Measurements from ENCODE around the gene DOCK4. TPM values are rescaled to one million over a fixed set of nuclear protein-coding genes. Genes with fewer than 3 reads are reported as not detected.

The DOCK4 gene
- total RNA-seq, 1 donor from 2014 or later = 4.5 TPM

- Histone ChIP-seq H3K36me3 (ENCODE audit: control insufficient read depth, insufficient read depth, low read length) (no peaks in the 10 kb centered on the region), H3K4me3 (ENCODE audit: low read depth, low read length) (no peak overlapping the region), H3K27me3 (ENCODE audit: control insufficient read depth, insufficient read depth, low read length) (no peaks in the 10 kb centered on the region)
- FAIRE-seq (no peak), DNase-seq (ENCODE audit: low read depth) (no peak)
- TF ChIP-seq, protein P1, sequence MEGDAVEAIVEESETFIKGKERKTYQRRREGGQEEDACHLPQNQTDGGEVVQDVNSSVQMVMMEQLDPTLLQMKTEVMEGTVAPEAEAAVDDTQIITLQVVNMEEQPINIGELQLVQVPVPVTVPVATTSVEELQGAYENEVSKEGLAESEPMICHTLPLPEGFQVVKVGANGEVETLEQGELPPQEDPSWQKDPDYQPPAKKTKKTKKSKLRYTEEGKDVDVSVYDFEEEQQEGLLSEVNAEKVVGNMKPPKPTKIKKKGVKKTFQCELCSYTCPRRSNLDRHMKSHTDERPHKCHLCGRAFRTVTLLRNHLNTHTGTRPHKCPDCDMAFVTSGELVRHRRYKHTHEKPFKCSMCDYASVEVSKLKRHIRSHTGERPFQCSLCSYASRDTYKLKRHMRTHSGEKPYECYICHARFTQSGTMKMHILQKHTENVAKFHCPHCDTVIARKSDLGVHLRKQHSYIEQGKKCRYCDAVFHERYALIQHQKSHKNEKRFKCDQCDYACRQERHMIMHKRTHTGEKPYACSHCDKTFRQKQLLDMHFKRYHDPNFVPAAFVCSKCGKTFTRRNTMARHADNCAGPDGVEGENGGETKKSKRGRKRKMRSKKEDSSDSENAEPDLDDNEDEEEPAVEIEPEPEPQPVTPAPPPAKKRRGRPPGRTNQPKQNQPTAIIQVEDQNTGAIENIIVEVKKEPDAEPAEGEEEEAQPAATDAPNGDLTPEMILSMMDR (IDR thresholded peaks at IDR 0.05; ENCODE audit: insufficient read depth, low read length, severe bottlenecking) = no peak
Observed at GRCh38 chr7:111886233-111886632, 320.0 kb downstream of the DOCK4 start.

DNA sequence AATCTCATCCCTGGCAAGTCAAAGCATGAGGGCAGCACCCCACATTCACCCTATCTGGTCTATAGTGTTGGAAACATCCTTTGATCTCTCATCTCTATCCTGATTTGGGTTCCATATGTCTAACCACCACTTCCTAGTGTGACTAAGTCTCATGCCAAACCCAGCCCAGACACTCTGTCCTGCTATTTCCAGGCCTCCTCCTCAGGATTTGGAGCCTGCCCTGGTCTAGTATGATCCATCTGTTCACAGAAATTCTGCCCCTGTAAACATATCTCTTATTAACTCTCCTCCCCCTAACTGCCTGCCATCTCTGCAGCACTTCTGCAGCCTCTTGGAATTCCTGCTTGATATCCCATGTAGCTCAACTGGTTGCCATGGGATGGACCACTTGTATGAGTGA is 323.0 kb downstream of the DOCK4 start:
- TF ChIP-seq, protein P1 (IDR thresholded peaks at IDR 0.05; ENCODE audit: insufficient read depth, low read length, severe bottlenecking) = no peak
- DNase-seq (ENCODE audit: low read depth) (no peak), FAIRE-seq (no peak)
- H3K4me3 ChIP-seq (ENCODE audit: low read depth, low read length) = no peak overlapping the region
- no peaks in the 10 kb centered on the region for H3K27me3 ChIP-seq (ENCODE audit: control insufficient read depth, insufficient read depth, low read length)
- no peaks in the 10 kb centered on the region for H3K36me3 ChIP-seq (ENCODE audit: control insufficient read depth, insufficient read depth, low read length)

- DNase-seq (ENCODE audit: low read depth) (no peak), FAIRE-seq (no peak)
- no peaks in the 10 kb centered on the region for H3K36me3 ChIP-seq (ENCODE audit: control insufficient read depth, insufficient read depth, low read length)
- TF ChIP-seq, protein P1 (IDR thresholded peaks at IDR 0.05; ENCODE audit: insufficient read depth, low read length, severe bottlenecking) = no peak
- H3K4me3 ChIP-seq (ENCODE audit: low read depth, low read length) = no peak overlapping the region
- H3K27me3 ChIP-seq (ENCODE audit: control insufficient read depth, insufficient read depth, low read length) = no peaks in the 10 kb centered on the region
Observed at GRCh38 chr7:111878785-111879184, 327.4 kb downstream of the DOCK4 start.

DNA sequence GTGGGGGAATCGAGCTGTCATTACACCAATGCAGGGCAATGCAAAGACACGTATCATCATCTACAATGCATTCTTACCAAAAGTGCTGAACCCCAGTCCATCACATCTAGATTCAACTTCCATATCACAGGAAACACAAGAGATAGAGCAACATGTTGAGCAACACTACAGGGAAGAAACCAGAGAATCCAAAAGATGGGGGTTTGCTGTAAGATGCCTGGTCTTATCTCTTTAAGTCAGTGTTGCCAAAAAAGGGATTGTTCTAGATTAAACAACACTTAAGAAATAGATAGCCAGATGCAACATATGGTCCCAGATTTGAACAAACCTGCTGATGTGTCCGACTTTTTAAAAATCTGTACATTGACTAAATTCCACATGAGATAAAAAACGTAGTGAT is 328.3 kb downstream of the DOCK4 start:
- no peak overlapping the region for H3K4me3 ChIP-seq (ENCODE audit: low read depth, low read length)
- FAIRE-seq (no peak), DNase-seq (ENCODE audit: low read depth) (no peak)
- TF ChIP-seq, protein P1 (IDR thresholded peaks at IDR 0.05; ENCODE audit: insufficient read depth, low read length, severe bottlenecking) = no peak
- H3K27me3 ChIP-seq (ENCODE audit: control insufficient read depth, insufficient read depth, low read length) = no peaks in the 10 kb centered on the region
- H3K36me3 ChIP-seq (ENCODE audit: control insufficient read depth, insufficient read depth, low read length) = no peaks in the 10 kb centered on the region

DNA sequence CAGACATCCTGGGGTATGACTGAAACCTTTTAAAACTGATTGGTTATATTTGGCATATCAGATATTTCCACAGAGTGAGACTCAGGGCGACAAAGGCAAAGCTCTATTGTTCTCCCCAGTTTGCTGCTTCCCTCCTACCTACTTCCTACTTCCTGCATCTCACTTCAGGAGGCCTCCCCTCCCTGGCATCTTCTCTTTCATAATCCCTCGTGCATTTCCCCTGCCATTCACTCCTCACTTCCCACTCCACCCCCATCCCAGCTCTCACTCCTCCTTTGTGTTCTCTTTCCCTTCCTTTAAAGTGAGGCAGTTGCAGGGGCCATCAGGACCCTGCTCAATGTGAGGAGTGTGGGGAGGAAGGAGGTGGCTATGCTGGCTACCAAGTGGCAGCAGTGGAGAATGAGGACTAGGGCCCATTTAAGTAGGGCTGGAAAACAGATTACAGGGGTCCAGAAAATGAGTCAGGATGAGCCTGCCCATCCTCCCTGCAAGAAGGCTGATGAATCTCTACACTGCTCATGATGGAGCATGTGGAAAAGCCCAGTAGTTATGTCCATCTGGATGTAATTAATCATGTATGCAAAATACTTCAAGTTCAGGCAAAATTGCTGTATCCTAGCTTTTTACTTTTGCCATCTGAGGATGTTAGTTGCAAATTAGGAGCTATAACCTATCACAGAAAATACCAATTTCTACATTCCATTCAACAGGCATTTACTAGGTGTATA is 332.1 kb downstream of the DOCK4 start:
- no peak for FAIRE-seq

More for the DNA sequence above, 332.1 kb downstream of the DOCK4 start:
- H3K4me3 ChIP-seq (ENCODE audit: low read depth, low read length) = no peak overlapping the region
- TF ChIP-seq, protein P1 (IDR thresholded peaks at IDR 0.05; ENCODE audit: insufficient read depth, low read length, severe bottlenecking) = no peak
- DNase-seq (ENCODE audit: low read depth) = no peak
- no peaks in the 10 kb centered on the region for H3K27me3 ChIP-seq (ENCODE audit: control insufficient read depth, insufficient read depth, low read length)
- no peaks in the 10 kb centered on the region for H3K36me3 ChIP-seq (ENCODE audit: control insufficient read depth, insufficient read depth, low read length)
